Stimulated activated CD4-positive, alpha-beta T cell treated with anti-CD3 and anti-CD28 coated beads, Interleukin-1b, Interleukin-23, amount 100 ng/mL, for 4 hours (primary cell): ENCODE data around the gene LIX1.
"Not testable (repeated sequence)": the region's sequence is repeated elsewhere in the genome, so short reads cannot be mapped to it uniquely, and the experiment has no call there.

Experiments used
- DNase-seq, 2 donors: peaks; one replicate each; pipeline ENCODE4 v3.0.0-alpha.2; 2020; ENCODE audit warnings: low read depth in 2 of 2

Gene LIX1

GRCh38 chr5:97142521-97143254, at the start of gene LIX1:
Gene LIX1 (minus strand): TSS chr5:97142611. CDS start chr5:97142576, 35 bp downstream.
- DNase-seq, result no peak

GRCh38 chr5:97191893-97192292, 49.5 kb upstream of the LIX1 start:
- no peak for DNase-seq

GRCh38 chr5:97189523-97189922, 47.1 kb upstream of the LIX1 start:
- DNase-seq, result not testable (repeated sequence)

- DNase-seq, result no peak
Measured at GRCh38 chr5:97183930-97184213, 41.5 kb upstream of the LIX1 start.

- peak; percentile 90 to 92 for DNase-seq
Measured at GRCh38 chr5:97183100-97183929, 40.9 kb upstream of the LIX1 start, which contains the start of gene RIOK2. Gene RIOK2 (minus strand): TSS chr5:97183247. CDS start chr5:97183191, 56 bp downstream.

GRCh38 chr5:97182571-97183099, 40.2 kb upstream of the LIX1 start:
- DNase-seq, result no peak

- DNase-seq, result no peak
Measured at GRCh38 chr5:97181856-97182545, 39.6 kb upstream of the LIX1 start.

GRCh38 chr5:97179457-97179856, 37.0 kb upstream of the LIX1 start:
- not testable (repeated sequence) for DNase-seq

GRCh38 chr5:97172227-97172626, 29.8 kb upstream of the LIX1 start:
- no peak for DNase-seq

- no peak for DNase-seq
Measured at GRCh38 chr5:97171703-97172102, 29.3 kb upstream of the LIX1 start.

- no peak for DNase-seq
Measured at GRCh38 chr5:97167435-97167834, 25.0 kb upstream of the LIX1 start.

GRCh38 chr5:97165726-97166125, 23.3 kb upstream of the LIX1 start:
- DNase-seq, result no peak

GRCh38 chr5:97164846-97165245, 22.4 kb upstream of the LIX1 start:
- no peak for DNase-seq

- no peak for DNase-seq
Measured at GRCh38 chr5:97163790-97164285, 21.4 kb upstream of the LIX1 start.

- no peak for DNase-seq
Measured at GRCh38 chr5:97163360-97163764, 21.0 kb upstream of the LIX1 start.

GRCh38 chr5:97162045-97162444, 19.6 kb upstream of the LIX1 start:
- DNase-seq, result peak in 1 of 2 donors; percentile 46

- no peak for DNase-seq
Measured at GRCh38 chr5:97157689-97158088, 15.3 kb upstream of the LIX1 start.

- DNase-seq, result no peak
Measured at GRCh38 chr5:97151370-97151769, 9.0 kb upstream of the LIX1 start.

- no peak for DNase-seq
Measured at GRCh38 chr5:97150401-97150800, 8.0 kb upstream of the LIX1 start.

GRCh38 chr5:97149709-97150108, 7.3 kb upstream of the LIX1 start:
- DNase-seq, result no peak

- no peak for DNase-seq
Measured at GRCh38 chr5:97148288-97148687, 5.9 kb upstream of the LIX1 start.

GRCh38 chr5:97143704-97144103, 1.3 kb upstream of the LIX1 start:
- no peak for DNase-seq
